BLaER1 treated with 17β-estradiol and CSF1 and Interleukin-3, amounts not matched to agents 10 nM and 100 nM (cell line): ENCODE measurements around the gene TFF2.

Experiments used
- H3K27ac ChIP-seq, 11 experiments: shearing (Covaris generic); formaldehyde crosslinking; 2 replicates each; pipeline ENCODE4 v1.8.1; 2022
- H3K27me3 ChIP-seq, 11 experiments: shearing (Covaris generic); formaldehyde crosslinking; 2 replicates each; pipeline ENCODE4 v1.8.1; 2022
- H3K36me3 ChIP-seq, 11 experiments: shearing (Covaris generic); formaldehyde crosslinking; 2 replicates each; pipeline ENCODE4 v1.8.1; 2022
- H3K4me1 ChIP-seq, 10 experiments: shearing (Covaris generic); formaldehyde crosslinking; 2 replicates each; pipeline ENCODE4 v1.8.1; 2022
- H3K4me2 ChIP-seq, 11 experiments: shearing (Covaris generic); formaldehyde crosslinking; 2 replicates each; pipeline ENCODE4 v1.8.1; 2022
- H3K4me3 ChIP-seq, 10 experiments: shearing (Covaris generic); formaldehyde crosslinking; 2 replicates each; pipeline ENCODE4 v1.8.1; 2022
- H3K9ac ChIP-seq, 11 experiments: shearing (Covaris generic); formaldehyde crosslinking; 2 replicates each; pipeline ENCODE4 v1.8.1; 2022
- H3K9me3 ChIP-seq, 11 experiments: shearing (Covaris generic); formaldehyde crosslinking; replicated peaks in 1 of 11; 2 replicates each; pipeline ENCODE4 v1.8.1; 2022
- H4K20me1 ChIP-seq, 11 experiments: shearing (Covaris generic); formaldehyde crosslinking; 2 replicates each; pipeline ENCODE4 v1.8.1; 2022
- Cebpa-rat ChIP-seq, 11 experiments: shearing (Covaris generic); IDR thresholded peaks; 2 replicates each; pipeline ENCODE4 v1.8.1; 2022

The TFF2 gene

DNA sequence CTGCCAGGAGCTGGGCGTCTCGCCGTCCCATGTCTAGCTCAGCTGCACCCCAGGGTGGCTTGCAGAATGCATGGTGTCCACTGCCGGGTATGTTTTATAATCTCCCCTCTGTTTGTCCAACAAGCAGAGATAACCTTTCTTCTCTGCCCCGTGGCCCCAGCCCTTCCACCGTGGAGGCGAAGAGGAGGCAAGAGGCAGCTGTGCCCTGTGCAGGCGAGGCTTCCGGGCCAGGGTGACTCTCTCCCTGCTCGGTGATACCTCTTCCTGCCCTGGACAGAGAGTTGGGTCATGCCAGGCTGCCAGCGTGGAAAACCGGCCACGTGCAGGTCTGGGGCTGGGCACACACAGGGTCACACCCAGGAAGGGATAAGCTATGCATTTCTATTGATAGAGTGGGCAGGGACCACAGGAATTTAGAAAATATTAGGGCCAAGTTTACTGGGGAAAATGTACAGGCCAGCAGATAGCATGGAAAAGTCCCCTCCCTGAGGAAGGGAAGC, at the start of gene TFF2:
Gene TFF2 (minus strand): TSS at position 68 of the 500 bp plus-strand sequence. CDS start 37 bp downstream, at position 31.
- Histone ChIP-seq H3K4me3 (no peak within 1 kb of the TSS), H3K4me2 (no peak within 1 kb of the TSS), H3K9me3 (peaks cover 18 to 40% (median 28%) of the 10 kb centered on the region in 11 experiments), H3K4me1 (peaks cover 0 to 14% (median 7%) of the 10 kb centered on the region in 10 experiments; a peak in 12 of 20 replicates), H3K27ac (no peak within 1 kb of the TSS), H3K27me3 (no peaks in the 10 kb centered on the region), H3K9ac (no peak within 1 kb of the TSS), H3K36me3 (no peaks in the 10 kb centered on the region), H4K20me1 (no peaks in the 10 kb centered on the region)
- TF ChIP-seq Cebpa-rat (IDR thresholded peaks at IDR 0.05), result no peak

DNA sequence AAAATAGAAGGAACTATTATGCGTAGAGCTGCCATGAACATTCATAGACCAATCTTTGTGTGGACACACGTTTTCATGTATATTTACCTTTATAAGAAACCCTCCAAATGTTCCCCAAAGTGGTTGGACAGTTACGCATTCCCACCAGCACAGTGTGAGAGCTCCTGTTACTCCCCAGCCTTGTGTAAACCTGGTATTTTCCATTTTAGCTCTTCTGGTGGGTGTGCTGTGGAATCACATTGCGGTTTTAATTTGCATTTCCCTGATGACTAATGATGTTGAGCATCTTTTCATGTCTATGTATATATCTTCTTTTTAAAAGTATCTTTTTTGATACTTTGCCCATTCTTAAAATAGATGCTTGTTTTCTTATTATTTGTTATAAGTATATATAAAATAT, 49.7 kb upstream of the TFF2 start:
- Histone ChIP-seq H3K9ac (no peak overlapping the region), H3K4me3 (no peak overlapping the region), H3K36me3 (no peaks in the 10 kb centered on the region), H3K27me3 (peaks cover 0 to 22% (median 0%) of the 10 kb centered on the region in 11 experiments; a peak in 4 of 22 replicates), H3K27ac (no peak overlapping the region), H3K9me3 (peaks cover 12 to 19% (median 15%) of the 10 kb centered on the region in 11 experiments; a peak in 21 of 22 replicates), H3K4me1 (peaks cover 30 to 72% (median 61%) of the 10 kb centered on the region in 10 experiments), H4K20me1 (no peaks in the 10 kb centered on the region), H3K4me2 (no peak overlapping the region)
- no peak for TF ChIP-seq Cebpa-rat (IDR thresholded peaks at IDR 0.05)

- H3K9ac ChIP-seq, result peak overlapping the region in 4 of 11 experiments; percentile 20 to 55 (median 48); a peak in 5 of 22 replicates
- peak overlapping the region; percentile 47 to 92 (median 78) for H3K4me2 ChIP-seq
- peaks cover 12 to 19% (median 15%) of the 10 kb centered on the region in 11 experiments; a peak in 21 of 22 replicates for H3K9me3 ChIP-seq
- no peaks in the 10 kb centered on the region for H3K36me3 ChIP-seq
- peaks cover 0 to 22% (median 0%) of the 10 kb centered on the region in 11 experiments; a peak in 4 of 22 replicates for H3K27me3 ChIP-seq
- no peak overlapping the region; a peak in 1 of 20 replicates for H3K4me3 ChIP-seq
- H3K27ac ChIP-seq, result peak overlapping the region in 5 of 11 experiments; percentile 2 to 77 (median 74); a peak in 9 of 22 replicates
- no peaks in the 10 kb centered on the region for H4K20me1 ChIP-seq
- H3K4me1 ChIP-seq, result peaks cover 32 to 67% (median 54%) of the 10 kb centered on the region in 10 experiments
- no peak for TF ChIP-seq Cebpa-rat (IDR thresholded peaks at IDR 0.05)
These were observed 47.7 kb upstream of the TFF2 start for GRCh38 chr21:42398436-42399028.

- Histone ChIP-seq H3K4me1 (peaks cover 37 to 69% (median 60%) of the 10 kb centered on the region in 10 experiments), H3K4me2 (peak overlapping the region; percentile 47 to 92 (median 78)), H3K9me3 (peaks cover 12 to 18% (median 15%) of the 10 kb centered on the region in 11 experiments; a peak in 21 of 22 replicates), H4K20me1 (no peaks in the 10 kb centered on the region), H3K36me3 (no peaks in the 10 kb centered on the region), H3K27ac (peak overlapping the region in 5 of 11 experiments; percentile 2 to 77 (median 74); a peak in 9 of 22 replicates), H3K27me3 (peaks cover 0 to 22% (median 0%) of the 10 kb centered on the region in 11 experiments; a peak in 4 of 22 replicates), H3K9ac (peak overlapping the region in 4 of 11 experiments; percentile 20 to 55 (median 48); a peak in 7 of 22 replicates), H3K4me3 (no peak overlapping the region; a peak in 1 of 20 replicates)
- TF ChIP-seq Cebpa-rat (IDR thresholded peaks at IDR 0.05), result no peak
These were observed 47.1 kb upstream of the TFF2 start for GRCh38 chr21:42397746-42398394.

DNA sequence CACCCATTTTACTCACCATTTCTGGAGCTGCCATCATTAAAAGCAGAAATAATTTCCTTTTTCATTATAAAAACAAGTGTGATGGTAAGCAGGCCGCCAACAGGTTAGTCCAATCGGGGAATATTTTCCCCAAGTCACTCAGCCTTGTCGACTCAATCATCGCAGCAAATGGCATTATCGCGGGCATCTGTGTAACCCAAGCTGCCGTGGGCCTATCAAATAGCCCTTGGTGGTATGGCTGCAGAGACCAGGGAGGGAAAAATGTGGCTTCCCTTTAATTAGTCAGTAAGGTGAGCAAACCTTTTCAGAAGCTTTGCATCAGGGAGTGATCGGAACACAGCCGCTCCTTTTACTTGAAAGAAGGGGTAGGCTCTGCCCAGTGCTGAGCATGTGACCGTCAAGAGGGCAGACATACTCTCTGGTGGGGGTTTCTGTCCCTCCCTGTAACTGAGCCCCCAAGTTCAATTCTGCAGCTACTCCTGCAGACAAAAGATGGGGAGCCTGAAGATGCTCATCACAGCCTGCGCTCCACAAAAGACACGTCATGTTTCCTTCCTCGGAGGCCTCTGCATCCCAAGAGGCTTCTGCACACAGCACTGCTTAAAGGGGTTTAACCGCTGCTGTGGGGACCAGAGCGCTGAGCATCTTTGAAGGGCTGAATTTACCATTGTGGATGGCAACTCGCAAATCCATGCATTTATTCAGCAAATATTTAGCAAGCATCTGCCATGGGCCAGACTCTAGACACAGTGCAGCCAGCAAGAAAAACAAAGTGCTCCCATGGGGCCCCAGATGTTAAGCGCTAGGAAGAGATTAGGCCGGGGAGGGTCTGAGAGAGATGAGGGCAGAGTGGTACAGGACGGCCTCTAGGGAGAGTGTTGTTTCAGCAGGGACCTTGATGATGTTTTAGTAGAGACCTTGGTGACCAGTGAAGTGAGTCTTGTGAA, 46.3 kb upstream of the TFF2 start:
- Histone ChIP-seq H3K4me2 (peak overlapping the region; percentile 47 to 92 (median 78); a peak in 21 of 22 replicates), H3K27me3 (peaks cover 0 to 22% (median 0%) of the 10 kb centered on the region in 11 experiments; a peak in 4 of 22 replicates), H3K9ac (peak overlapping the region in 4 of 11 experiments; percentile 20 to 55 (median 48); a peak in 7 of 22 replicates), H4K20me1 (no peaks in the 10 kb centered on the region), H3K9me3 (peaks cover 9 to 12% (median 10%) of the 10 kb centered on the region in 11 experiments; a peak in 21 of 22 replicates), H3K4me1 (peaks cover 41 to 77% (median 67%) of the 10 kb centered on the region in 10 experiments), H3K4me3 (peak overlapping the region in 2 of 10 experiments; percentile 10 to 41; a peak in 2 of 20 replicates), H3K27ac (peak overlapping the region in 5 of 11 experiments; percentile 2 to 77 (median 74); a peak in 8 of 22 replicates), H3K36me3 (no peaks in the 10 kb centered on the region)
- TF ChIP-seq Cebpa-rat (IDR thresholded peaks at IDR 0.05), result no peak

DNA sequence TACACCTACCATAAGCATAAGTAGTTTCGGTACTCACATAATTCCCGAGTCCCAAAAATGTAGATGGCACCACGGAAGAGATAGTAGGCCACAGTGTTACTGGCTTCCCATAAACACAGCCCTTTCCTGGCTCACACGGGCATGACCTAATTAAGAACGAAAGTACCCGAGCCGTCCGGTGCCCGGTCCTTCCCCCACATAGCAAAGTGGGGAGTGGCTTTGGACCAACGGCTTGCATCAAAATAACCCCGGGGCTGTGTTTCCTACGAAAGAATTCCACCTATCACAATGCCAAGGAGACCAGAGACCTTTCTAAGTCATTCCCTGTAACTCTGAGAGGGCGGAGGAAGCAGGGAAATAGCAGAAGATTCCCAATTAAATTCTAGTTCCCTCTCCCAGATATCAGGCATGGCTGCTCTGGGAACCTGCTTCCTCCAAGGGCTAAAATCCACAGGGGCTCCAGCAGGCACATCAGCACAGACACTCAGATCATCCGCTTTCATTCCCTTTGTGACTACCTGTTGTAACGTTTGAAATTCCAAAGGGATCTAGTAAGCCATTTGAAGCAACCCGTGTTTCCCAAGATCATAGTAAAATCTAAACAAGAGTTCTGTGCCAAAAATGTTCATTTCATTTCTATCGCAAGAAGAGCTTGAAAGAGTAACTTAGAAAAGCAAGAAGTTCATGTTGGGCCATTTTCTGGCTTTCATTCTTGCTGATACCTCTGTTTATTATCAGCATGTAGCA, 45.3 kb upstream of the TFF2 start, which contains the start of gene TMPRSS3:
Gene TMPRSS3 (minus strand): TSS at position 148 of the 747 bp plus-strand sequence. CDS start 635 bp downstream, outside the sequence.
- no peaks in the 10 kb centered on the region for H3K36me3 ChIP-seq
- peak within 1 kb of the TSS; percentile 37 to 92 (median 78) for H3K4me2 ChIP-seq
- H3K4me1 ChIP-seq, result peaks cover 41 to 87% (median 67%) of the 10 kb centered on the region in 10 experiments
- peak within 1 kb of the TSS in 4 of 11 experiments; percentile 32 to 51 (median 48); a peak in 6 of 22 replicates for H3K9ac ChIP-seq
- TF ChIP-seq Cebpa-rat (IDR thresholded peaks at IDR 0.05), result no peak
- H3K27me3 ChIP-seq, result peaks cover 0 to 22% (median 0%) of the 10 kb centered on the region in 11 experiments; a peak in 4 of 22 replicates
- peak within 1 kb of the TSS in 3 of 10 experiments; percentile 10 to 41 (median 22); a peak in 3 of 20 replicates for H3K4me3 ChIP-seq
- H3K27ac ChIP-seq, result peak within 1 kb of the TSS in 5 of 11 experiments; percentile 2 to 74 (median 53); a peak in 7 of 22 replicates
- H3K9me3 ChIP-seq, result peaks cover 0 to 2% (median 0%) of the 10 kb centered on the region in 11 experiments; a peak in 4 of 22 replicates
- no peaks in the 10 kb centered on the region for H4K20me1 ChIP-seq

DNA sequence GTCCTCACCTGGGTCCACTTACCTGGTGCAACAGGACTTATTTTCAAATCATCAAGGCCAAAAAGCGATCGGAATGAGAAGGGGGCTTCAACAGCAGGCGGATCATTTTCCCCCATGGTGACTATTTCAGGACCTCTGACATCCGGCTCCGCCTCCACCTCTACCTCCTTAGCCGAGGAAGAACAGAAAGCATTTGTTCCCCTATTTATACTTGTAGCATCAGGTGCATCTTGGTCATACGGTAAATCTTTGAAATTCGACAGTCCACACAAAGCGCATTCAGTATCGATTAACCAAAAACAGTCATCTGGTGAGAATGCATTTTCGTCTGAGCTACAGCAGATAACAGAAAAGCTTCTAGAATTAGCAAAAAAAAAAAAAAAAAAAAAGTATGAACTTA, 44.5 kb upstream of the TFF2 start:
- Histone ChIP-seq H4K20me1 (no peaks in the 10 kb centered on the region), H3K27me3 (peaks cover 0 to 22% (median 0%) of the 10 kb centered on the region in 11 experiments; a peak in 4 of 22 replicates), H3K36me3 (no peaks in the 10 kb centered on the region), H3K9ac (no peak overlapping the region), H3K4me2 (peak overlapping the region; percentile 37 to 92 (median 78); a peak in 21 of 22 replicates), H3K9me3 (no peaks in the 10 kb centered on the region), H3K4me3 (peak overlapping the region in 2 of 10 experiments; percentile 17 to 22; a peak in 2 of 20 replicates), H3K4me1 (peaks cover 41 to 95% (median 71%) of the 10 kb centered on the region in 10 experiments), H3K27ac (peak overlapping the region in 1 of 11 experiments; percentile 53; a peak in 1 of 22 replicates)
- TF ChIP-seq Cebpa-rat (IDR thresholded peaks at IDR 0.05), result no peak
